ENCODE results near the gene DACH1. TPM values are rescaled to one million over a fixed set of nuclear protein-coding genes. Genes with fewer than 3 reads are reported as not detected.

Gene DACH1
- total RNA-seq, 1 donor from 2014 or later, result 2.6 TPM

- no peak for DNase-seq (ENCODE audit: low read depth, low spot score)
Observed at GRCh38 chr13:71412231-71412630, 454.8 kb downstream of the DACH1 start.

DNA sequence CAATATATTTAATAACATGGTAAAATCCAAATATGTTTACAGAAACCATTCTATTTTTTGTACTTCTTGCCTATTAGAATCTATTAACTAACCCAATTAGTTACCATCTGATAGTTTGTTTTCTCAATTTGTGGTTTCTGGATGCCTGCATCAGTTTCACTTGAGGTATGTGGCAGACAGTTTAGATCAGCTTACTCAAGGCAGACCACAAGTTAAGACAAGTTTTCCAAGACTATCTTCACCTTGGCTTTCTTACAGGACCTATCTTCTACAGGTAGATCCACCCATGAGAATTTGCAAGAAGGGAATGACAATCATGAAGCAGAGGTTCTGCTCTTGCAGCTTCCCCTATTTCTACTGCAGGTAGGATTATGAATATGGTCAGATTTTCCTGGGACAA is 458.6 kb downstream of the DACH1 start:
- no peak for DNase-seq (ENCODE audit: low read depth, low spot score)

GRCh38 chr13:71399631-71400215 is 467.3 kb downstream of the DACH1 start:
- no peak for DNase-seq (ENCODE audit: low read depth, low spot score)

- no peak for DNase-seq (ENCODE audit: low read depth, low spot score)
Observed at GRCh38 chr13:71396149-71396548, 470.9 kb downstream of the DACH1 start.

DNA sequence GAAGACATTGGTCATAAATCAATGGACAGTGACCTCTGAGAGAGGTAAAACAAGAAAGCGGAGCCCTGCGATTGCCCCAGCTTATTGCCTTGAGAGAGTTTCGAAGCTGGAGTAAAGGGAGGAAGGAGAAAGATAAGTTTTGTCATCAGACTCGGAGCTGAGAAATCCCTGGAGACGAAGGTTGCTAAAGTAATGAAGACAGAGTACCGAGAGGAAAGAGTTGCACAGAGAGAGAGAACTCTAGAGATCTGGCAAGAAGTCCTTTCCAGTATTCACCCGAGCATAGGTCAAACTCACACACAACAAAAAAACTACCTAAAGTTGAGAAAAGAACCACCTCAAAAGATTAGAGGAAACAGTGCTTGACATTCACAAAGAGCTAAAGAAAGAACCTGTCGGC is 472.0 kb downstream of the DACH1 start:
- no peak for DNase-seq (ENCODE audit: low read depth, low spot score)

DNA sequence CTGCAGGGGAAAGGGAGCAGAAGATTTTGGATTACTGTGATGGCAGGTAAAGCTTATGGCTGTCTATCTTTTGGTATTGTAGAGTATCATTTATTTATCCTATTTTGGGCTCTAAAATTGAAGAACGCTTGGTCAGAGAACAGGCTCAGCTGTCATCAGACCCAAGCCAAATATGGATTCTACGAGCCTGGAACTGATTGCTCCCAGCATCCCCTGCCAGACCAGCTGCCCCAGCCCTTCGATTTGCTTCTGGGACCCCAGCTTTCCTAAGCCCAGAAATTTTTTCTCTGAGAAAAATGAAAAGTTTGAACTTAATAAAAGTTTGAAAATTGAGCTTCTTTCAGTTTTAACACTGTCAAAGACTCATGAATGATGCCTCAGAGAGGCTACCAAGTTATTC is 472.8 kb downstream of the DACH1 start:
- no peak for DNase-seq (ENCODE audit: low read depth, low spot score)

All from pulmonary artery endothelial cell (primary cell).